HepG2 (cell line): ENCODE data around the gene PHRF1. TPM values are rescaled to one million over a fixed set of nuclear protein-coding genes. Genes with fewer than 3 reads are reported as not detected.

Experiments used
- ADNP ChIP-seq: sonication (generic); formaldehyde crosslinking; IDR thresholded peaks from 2 replicates; pipeline ENCODE4 v1.4.0; 2020; ENCODE audit warnings: missing genetic modification reagents
- AFF4 ChIP-seq: sonication (generic); formaldehyde crosslinking; IDR thresholded peaks from 2 replicates; pipeline ENCODE4 v1.4.0; 2020; ENCODE audit warnings: missing genetic modification reagents
- ATAD3A ChIP-seq: sonication (generic); formaldehyde crosslinking; IDR thresholded peaks from 2 replicates; pipeline ENCODE4 v1.4.0; 2020; ENCODE audit warnings: missing genetic modification reagents
- BCL3 ChIP-seq: sonication (generic); formaldehyde crosslinking; IDR thresholded peaks from 2 replicates; pipeline ENCODE4 v1.5.1; 2020; ENCODE audit warnings: mild to moderate bottlenecking, missing genetic modification reagents, moderate library complexity
- IRX3 ChIP-seq: sonication (generic); formaldehyde crosslinking; IDR thresholded peaks from 2 replicates; pipeline ENCODE4 v1.8.1; 2023; ENCODE audit warnings: mild to moderate bottlenecking, low read depth, missing genetic modification reagents, borderline replicate concordance
- JUND ChIP-seq: sonication (generic); formaldehyde crosslinking; IDR thresholded peaks from 2 replicates; pipeline ENCODE4 v1.8.0; 2022; ENCODE audit warnings: mild to moderate bottlenecking, missing genetic modification reagents
- MTERF4 ChIP-seq: sonication (generic); formaldehyde crosslinking; IDR thresholded peaks from 2 replicates; pipeline ENCODE4 v1.8.0; 2023; ENCODE audit warnings: mild to moderate bottlenecking, missing genetic modification reagents
- PHF20 ChIP-seq: sonication (generic); formaldehyde crosslinking; IDR thresholded peaks from 2 replicates; pipeline ENCODE4 v1.5.0; 2020; ENCODE audit warnings: mild to moderate bottlenecking, missing genetic modification reagents
- POGK ChIP-seq: sonication (generic); formaldehyde crosslinking; conservative IDR thresholded peaks from 2 replicates; pipeline ENCODE4 v1.8.0; 2022; ENCODE audit warnings: mild to moderate bottlenecking, moderate library complexity, missing genetic modification reagents
- PRDM4 ChIP-seq: sonication (generic); formaldehyde crosslinking; IDR thresholded peaks from 2 replicates; pipeline ENCODE4 v1.9.0; 2021; ENCODE audit warnings: missing genetic modification reagents, borderline replicate concordance
- SNAI1 ChIP-seq: sonication (generic); formaldehyde crosslinking; IDR thresholded peaks from 2 replicates; pipeline ENCODE4 v1.5.0; 2020; ENCODE audit warnings: mild to moderate bottlenecking, missing genetic modification reagents, borderline replicate concordance
- SNAPC2 ChIP-seq: sonication (generic); formaldehyde crosslinking; IDR thresholded peaks from 2 replicates; pipeline ENCODE4 v1.8.1; 2022; ENCODE audit warnings: mild to moderate bottlenecking, missing genetic modification reagents
- TAF1 ChIP-seq: sonication (generic); formaldehyde crosslinking; IDR thresholded peaks from 2 replicates; pipeline ENCODE4 v1.4.0; 2020; ENCODE audit warnings: missing genetic modification reagents
- ZFAT ChIP-seq: sonication (generic); formaldehyde crosslinking; conservative IDR thresholded peaks from 2 replicates; pipeline ENCODE4 v1.8.1; 2023; ENCODE audit warnings: missing genetic modification reagents, inconsistent platforms
- ZFP36 ChIP-seq: fragments of 150-350 bp; IDR thresholded peaks from 2 replicates; pipeline ENCODE4 v1.6.1; 2018; ENCODE audit warnings: borderline replicate concordance, low read length, low read depth; ENCODE audit not compliant: partially characterized antibody
- ZMYM4 ChIP-seq: sonication (generic); formaldehyde crosslinking; IDR thresholded peaks from 2 replicates; pipeline ENCODE4 v1.8.1; 2023; ENCODE audit warnings: mild to moderate bottlenecking, missing genetic modification reagents
- ZNF670 ChIP-seq: sonication (generic); formaldehyde crosslinking; IDR thresholded peaks from 2 replicates; pipeline ENCODE4 v1.8.0; 2022; ENCODE audit warnings: mild to moderate bottlenecking, missing genetic modification reagents, borderline replicate concordance
- ZNF7 ChIP-seq: IDR thresholded peaks from 2 replicates; pipeline ENCODE4 v1.6.1; 2016; ENCODE audit warnings: missing biosample characterization, missing genetic modification reagents
- ZNF788 ChIP-seq: sonication (generic); formaldehyde crosslinking; IDR thresholded peaks from 2 replicates; pipeline ENCODE4 v1.5.0; 2020; ENCODE audit warnings: mild to moderate bottlenecking, missing genetic modification reagents, borderline replicate concordance
- polyA plus RNA-seq, 8 experiments: library from polyadenylated mRNA; depleted of rRNA in 3 of 8; stranded (reverse) in 7 of 8; unstranded in 1 of 8; fragments of >200 nt; fragmentation: Illumina TruSeq in 4 of 8; extraction: Trizol in 4 of 8; gene quantifications; 2 replicates each; pipeline versions ENCODE4 v1.2.1 to v1.2.3, GENCODE V29; 2011 to 2016; ENCODE audit warnings: low read depth in 4 of 8, missing spikeins in 1 of 8, mixed read lengths in 1 of 8; ENCODE audit not compliant: insufficient read depth in 1 of 8
- total RNA-seq, 5 experiments: library from RNA; depleted of rRNA; stranded (reverse); fragments of >200 nt; fragmentation: Illumina TruSeq; extraction: Trizol; gene quantifications; 2 replicates each; pipeline ENCODE4 v1.2.3, GENCODE V29; 2016; ENCODE audit warnings: low read depth in 1 of 5

Gene PHRF1
- total and polyA plus RNA-seq, 2 of the 13 experiments (the other 11 are each of a cell fraction or from before 2014, with no cell fraction given), result 8.2 to 16.7 TPM

- no peak for TF ChIP-seq ZFP36
- TF ChIP-seq SNAI1 (CRISPR knock-in tag), result no peak
- TF ChIP-seq BCL3 (CRISPR knock-in tag), result no peak
- no peak for TF ChIP-seq SNAPC2
- TF ChIP-seq PRDM4 (CRISPR knock-in tag), result no peak
- no peak for TF ChIP-seq ADNP (CRISPR knock-in tag)
- no peak for TF ChIP-seq ZNF670 (CRISPR knock-in tag)
- TF ChIP-seq ZMYM4 (CRISPR knock-in tag), result no peak
- TF ChIP-seq AFF4 (CRISPR knock-in tag), result no peak
- no peak for TF ChIP-seq MTERF4 (CRISPR knock-in tag)
- TF ChIP-seq TAF1 (CRISPR knock-in tag), result peak; percentile 50; the same call in 1 of the 2 replicates
- no peak for TF ChIP-seq ZNF7 (CRISPR knock-in tag)
- no peak for TF ChIP-seq IRX3 (CRISPR knock-in tag)
- TF ChIP-seq ZFAT, result no peak
- no peak for TF ChIP-seq PHF20 (CRISPR knock-in tag)
- TF ChIP-seq ZNF788 (CRISPR knock-in tag), result peak; percentile 41; the same call in 1 of the 2 replicates
- TF ChIP-seq ATAD3A, result no peak
- no peak for TF ChIP-seq POGK (CRISPR knock-in tag)
- TF ChIP-seq JUND (CRISPR knock-in tag), result no peak
Observed at GRCh38 chr11:561148-562003, 14.9 kb upstream of the PHRF1 start (continued).
